ENCODE data around the gene APOL4.
"Not testable (repeated sequence)": the region's sequence is repeated elsewhere in the genome, so short reads cannot be mapped to it uniquely, and the experiment has no call there.

The APOL4 gene

DNA sequence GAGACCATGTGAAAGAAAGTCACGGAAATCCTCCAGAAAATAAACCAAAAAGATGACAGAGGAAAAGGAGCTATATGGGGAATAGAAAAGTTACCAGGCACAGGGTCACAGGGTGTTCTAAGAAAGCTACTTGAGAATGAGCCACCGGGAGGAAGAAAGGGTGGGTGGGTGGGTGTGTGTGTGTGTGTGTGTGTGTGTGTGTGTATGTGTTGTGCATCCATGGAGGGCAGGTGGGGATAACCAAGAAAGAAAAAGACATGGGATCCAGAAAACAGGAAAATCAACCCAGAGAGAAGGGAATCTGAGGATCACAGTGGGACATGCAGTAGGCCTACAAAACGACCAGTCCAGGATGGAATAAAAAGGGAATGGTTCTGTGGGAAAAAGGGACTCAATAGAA lies 34.0 kb upstream of the APOL4 start:
- no peak for DNase-seq (ENCODE audit: extremely low read depth, low read depth)
- no peak for TF ChIP-seq CTCF (IDR thresholded peaks at IDR 0.05; ENCODE audit: low read depth, low read length)

- DNase-seq (ENCODE audit: extremely low read depth, low read depth) = no peak
- TF ChIP-seq CTCF (IDR thresholded peaks at IDR 0.05; ENCODE audit: low read depth, low read length) = no peak
Observed at GRCh38 chr22:36234919-36235318, 33.3 kb upstream of the APOL4 start.

GRCh38 chr22:36234213-36234612 lies 32.6 kb upstream of the APOL4 start:
- no peak for DNase-seq (ENCODE audit: extremely low read depth, low read depth)
- no peak for TF ChIP-seq CTCF (IDR thresholded peaks at IDR 0.05; ENCODE audit: low read depth, low read length)

DNA sequence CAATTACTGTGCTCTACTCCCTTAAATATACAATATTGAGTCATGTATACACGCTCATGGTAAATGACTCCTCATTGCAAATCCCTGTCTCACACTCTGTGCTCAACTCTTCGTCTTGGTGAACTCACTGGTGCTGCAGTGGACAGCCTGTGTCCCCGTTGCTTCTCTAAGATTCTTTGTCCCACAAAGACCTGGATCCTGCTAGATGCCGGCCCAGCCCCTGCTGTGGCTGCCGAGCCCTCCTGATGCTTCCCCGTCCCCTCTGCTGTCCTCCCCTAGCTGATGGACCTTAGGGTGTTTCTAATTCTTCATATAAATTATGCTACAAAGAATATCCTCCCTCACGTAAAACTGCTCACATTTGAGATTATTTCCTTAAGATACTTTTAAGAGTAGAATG lies 32.2 kb upstream of the APOL4 start:
- no peak for DNase-seq (ENCODE audit: extremely low read depth, low read depth)
- TF ChIP-seq CTCF (IDR thresholded peaks at IDR 0.05; ENCODE audit: low read depth, low read length) = no peak

DNA sequence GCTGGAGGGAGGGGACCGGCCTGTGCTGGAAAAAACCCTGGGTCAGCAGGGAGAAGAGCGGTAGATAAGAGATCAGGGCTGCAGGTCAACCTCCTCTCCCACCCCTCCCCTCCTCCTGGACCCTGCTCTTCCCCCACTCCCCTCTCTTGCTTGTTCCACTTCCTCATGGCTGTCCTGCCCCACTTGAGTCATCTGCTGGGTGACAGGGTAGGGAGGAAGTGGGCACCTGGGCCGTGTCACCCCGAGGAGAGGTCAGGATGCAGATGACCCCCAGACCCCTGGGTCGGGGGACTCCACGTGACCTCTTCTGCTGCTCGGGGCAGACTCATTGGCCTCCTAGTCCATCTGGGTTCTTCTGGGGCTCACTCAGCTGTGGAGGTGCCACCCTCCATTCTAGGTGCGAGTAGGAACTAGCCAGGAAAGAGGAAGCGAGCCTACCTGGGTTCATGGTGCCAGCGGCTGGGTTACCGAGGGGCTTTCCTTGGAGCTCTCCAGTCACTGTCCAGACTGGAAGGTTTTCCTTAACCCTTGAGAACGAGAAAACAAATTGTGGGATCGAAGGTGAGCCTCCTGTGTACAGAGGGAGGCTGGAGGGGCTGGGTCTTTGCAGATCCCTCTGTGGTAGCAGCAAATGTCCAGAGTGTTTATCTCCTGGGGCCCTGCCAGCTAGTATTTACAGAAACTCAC lies 31.2 kb upstream of the APOL4 start:
- TF ChIP-seq CTCF (IDR thresholded peaks at IDR 0.05; ENCODE audit: low read depth, low read length) = no peak
- DNase-seq (ENCODE audit: extremely low read depth, low read depth) = no peak

DNA sequence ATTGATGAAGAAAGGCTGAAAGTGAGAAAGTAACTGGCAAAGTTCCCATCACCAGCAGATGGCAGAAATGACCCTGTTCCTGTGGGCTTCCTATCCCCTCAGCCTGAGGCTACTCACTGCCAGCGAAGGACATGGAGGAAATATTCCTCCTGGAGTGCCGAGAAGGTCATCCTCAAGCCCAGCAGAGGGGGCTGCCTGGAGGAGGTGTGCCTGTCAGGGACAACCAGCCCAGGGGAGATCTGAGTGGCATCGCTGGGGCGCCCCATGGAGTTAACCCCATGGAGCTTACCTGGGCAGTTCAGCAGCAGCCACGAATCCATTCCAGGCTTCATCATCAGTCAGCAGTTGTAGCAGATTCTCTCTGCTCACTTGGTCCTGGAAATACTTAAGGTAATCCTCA lies 29.4 kb upstream of the APOL4 start:
- DNase-seq (ENCODE audit: extremely low read depth, low read depth) = not testable (repeated sequence)

- not testable (repeated sequence) for DNase-seq (ENCODE audit: extremely low read depth, low read depth)
Observed at GRCh38 chr22:36229649-36230048, 28.0 kb upstream of the APOL4 start.

- no peak for TF ChIP-seq CTCF (IDR thresholded peaks at IDR 0.05; ENCODE audit: low read depth, low read length)
- no peak for DNase-seq (ENCODE audit: extremely low read depth, low read depth)
Observed at GRCh38 chr22:36228944-36229343, 27.3 kb upstream of the APOL4 start.

DNA sequence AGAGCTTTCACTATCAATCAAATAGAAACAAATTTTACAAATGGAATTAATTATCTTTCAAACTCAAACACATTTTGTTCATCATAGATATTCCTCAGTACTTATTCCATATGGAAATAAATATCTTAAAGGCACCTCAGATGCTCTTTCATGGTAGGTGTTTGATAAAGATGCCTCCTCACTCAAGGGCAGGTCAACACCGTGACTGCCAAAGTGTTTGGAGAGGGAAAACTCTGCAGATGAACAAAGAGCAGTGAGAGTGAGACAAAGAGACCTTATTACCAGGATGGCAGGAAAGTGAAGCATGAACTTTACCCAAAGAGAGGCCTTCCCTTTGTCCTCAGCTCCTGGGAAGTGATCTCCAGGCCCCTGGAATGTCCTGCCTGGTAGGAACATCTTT lies 26.8 kb upstream of the APOL4 start:
- not testable (repeated sequence) for DNase-seq (ENCODE audit: extremely low read depth, low read depth)
